Measurements from ENCODE around the gene CERS1. TPM values are rescaled to one million over a fixed set of nuclear protein-coding genes. Genes with fewer than 3 reads are reported as not detected.

Gene CERS1
- total and polyA plus RNA-seq, 2 donors: 2.2 to 7.2 TPM

DNA sequence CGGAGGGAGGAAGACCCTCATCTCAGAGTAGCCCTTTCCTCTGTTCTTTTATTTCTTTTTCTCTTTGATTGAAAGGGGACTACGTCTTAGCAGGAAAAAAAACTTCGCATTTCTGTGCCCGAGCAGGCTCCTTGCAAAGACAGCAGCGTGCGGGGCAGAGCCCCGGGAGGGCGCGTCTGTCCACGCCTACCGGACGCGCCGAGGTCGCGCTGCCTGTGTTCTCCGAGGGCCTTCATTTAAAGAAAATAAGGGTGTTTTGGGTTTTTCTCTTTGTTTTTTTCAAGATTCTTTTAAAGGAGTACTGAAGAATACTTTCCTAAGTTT, 29.2 kb downstream of the CERS1 start:
- WGBS: 76% methylated on average over 17 of the region's 17 CpGs
- Histone ChIP-seq H3K36me3 (ENCODE audit: insufficient read depth) (peaks cover 7% of the 10 kb centered on the region), H3K4me3 (ENCODE audit: low read depth, low read length) (no peak overlapping the region)

DNA sequence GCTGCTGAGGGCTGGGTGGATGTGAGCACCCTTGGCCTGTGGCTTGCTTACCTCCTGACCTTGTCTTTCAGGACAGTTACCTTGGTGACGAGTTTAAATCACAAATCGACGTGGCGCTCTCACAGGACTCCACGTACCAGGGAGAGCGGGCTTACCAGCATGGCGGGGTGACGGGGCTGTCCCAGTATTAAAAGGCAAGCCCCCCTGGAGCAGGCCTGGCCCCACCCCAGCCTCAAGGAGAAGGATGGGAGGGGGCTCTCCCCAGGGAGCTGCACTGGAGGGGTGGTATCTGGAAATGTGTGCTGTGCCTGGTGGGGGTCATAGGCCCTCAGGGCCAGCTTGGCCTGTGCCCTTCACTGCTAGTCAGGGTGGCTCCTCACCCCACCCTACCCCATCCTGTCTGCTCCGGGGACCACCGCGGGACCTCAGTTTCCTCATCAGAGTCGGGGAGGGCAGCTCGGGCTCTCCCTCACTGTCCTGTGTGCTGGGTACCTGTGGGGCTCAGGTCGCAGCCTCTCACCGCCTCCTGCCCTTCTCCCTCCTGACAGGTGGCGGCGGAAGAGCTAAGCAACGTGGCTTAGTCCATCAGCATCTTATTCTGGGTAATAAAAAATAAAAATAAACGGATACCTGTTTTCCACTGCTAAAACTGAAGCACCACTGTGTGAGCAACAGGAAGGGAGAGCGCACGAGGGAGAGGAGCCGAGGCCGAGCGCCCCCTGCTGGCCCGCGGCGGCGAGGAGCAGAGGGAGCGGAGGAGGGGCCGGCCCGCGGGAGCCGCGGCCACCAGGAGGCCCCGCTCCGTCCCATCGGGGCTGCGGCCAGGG, 29.8 kb downstream of the CERS1 start:
- H3K27ac ChIP-seq (ENCODE audit: low read depth): no peak overlapping the region
- no peak for DNase-seq (ENCODE audit: extremely low spot score)
- 42% methylated on average over 38 of the region's 38 CpGs for WGBS
- no peak overlapping the region for H3K4me3 ChIP-seq (ENCODE audit: low read depth, low read length)
- H3K4me1 ChIP-seq (ENCODE audit: insufficient read depth): peaks cover 3% of the 10 kb centered on the region
- peaks cover 7% of the 10 kb centered on the region for H3K36me3 ChIP-seq (ENCODE audit: insufficient read depth)

More for the DNA sequence above, 29.2 kb downstream of the CERS1 start:
- no peak for DNase-seq (ENCODE audit: extremely low spot score)
- H3K27ac ChIP-seq (ENCODE audit: low read depth): no peak overlapping the region
- H3K4me1 ChIP-seq (ENCODE audit: insufficient read depth): peaks cover 3% of the 10 kb centered on the region

DNA sequence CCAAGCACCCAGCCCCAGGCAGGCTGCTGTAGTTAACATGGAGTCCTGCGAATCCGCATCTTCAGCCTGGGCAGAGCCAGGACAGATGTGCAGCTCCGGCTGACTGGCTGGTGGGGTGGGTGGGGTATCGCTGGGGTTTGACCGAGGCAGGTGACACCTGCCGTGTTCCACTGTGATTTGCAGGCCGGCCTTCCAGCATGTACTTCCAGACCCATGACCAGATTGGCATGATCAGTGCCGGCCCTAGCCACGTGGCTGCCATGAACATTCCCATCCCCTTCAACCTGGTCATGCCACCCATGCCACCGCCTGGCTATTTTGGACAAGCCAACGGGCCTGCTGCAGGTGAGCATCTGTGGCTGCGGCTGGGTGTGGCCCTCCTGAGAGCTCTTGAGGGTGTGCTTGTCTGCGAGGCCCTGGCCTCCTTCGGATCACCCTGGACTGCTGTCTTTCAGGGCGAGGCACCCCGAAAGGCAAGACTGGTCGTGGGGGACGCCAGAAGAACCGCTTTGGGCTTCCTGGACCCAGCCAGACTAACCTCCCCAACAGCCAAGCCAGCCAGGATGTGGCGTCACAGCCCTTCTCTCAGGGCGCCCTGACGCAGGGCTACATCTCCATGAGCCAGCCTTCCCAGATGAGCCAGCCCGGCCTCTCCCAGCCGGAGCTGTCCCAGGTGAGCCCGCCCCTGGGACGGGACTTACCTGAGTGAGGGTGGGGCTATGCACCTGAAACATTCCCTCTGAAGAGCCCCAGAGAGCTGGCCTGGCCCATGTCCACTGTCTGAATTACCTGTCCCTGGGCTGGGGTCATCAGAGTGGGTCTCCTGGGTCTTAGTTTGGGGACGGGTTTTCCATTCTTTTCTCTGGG, 30.6 kb downstream of the CERS1 start:
- WGBS: 93% methylated on average over 27 of the region's 27 CpGs
- Histone ChIP-seq H3K36me3 (ENCODE audit: insufficient read depth) (peaks cover 13% of the 10 kb centered on the region), H3K27ac (ENCODE audit: low read depth) (no peak overlapping the region), H3K4me1 (ENCODE audit: insufficient read depth) (peaks cover 3% of the 10 kb centered on the region), H3K4me3 (ENCODE audit: low read depth, low read length) (no peak overlapping the region)
- no peak for DNase-seq (ENCODE audit: extremely low spot score)

DNA sequence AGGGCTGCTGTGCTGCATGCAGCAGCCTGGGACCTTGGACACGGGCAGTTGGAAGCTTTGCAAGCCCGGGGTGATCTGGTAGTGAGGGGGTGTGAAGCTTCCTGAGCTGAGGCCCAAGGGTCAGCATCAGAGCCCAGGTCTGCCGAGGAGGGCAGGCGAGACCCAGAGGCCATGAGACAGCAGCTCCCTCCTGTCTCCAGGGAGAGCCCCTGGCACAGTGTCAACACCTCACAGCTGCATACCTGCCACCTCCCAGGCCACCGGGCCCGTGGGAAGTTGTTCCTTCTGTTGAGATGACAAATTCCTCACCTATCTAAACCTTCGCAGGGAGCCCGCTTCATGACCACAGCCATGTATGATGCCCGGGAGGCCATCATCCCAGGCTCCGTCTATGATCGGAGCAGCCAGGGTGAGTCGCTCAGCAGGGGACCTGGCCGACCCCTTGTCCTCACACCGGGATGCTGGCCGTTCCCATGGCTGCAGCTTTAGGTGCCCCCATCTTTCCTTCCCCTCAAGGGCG, 32.1 kb downstream of the CERS1 start:
- 81% methylated on average over 16 of the region's 16 CpGs for WGBS
- Histone ChIP-seq H3K36me3 (ENCODE audit: insufficient read depth) (peaks cover 14% of the 10 kb centered on the region), H3K4me3 (ENCODE audit: low read depth, low read length) (no peak overlapping the region), H3K4me1 (ENCODE audit: insufficient read depth) (no peaks in the 10 kb centered on the region), H3K27ac (ENCODE audit: low read depth) (no peak overlapping the region)
- no peak for DNase-seq (ENCODE audit: extremely low spot score)

DNA sequence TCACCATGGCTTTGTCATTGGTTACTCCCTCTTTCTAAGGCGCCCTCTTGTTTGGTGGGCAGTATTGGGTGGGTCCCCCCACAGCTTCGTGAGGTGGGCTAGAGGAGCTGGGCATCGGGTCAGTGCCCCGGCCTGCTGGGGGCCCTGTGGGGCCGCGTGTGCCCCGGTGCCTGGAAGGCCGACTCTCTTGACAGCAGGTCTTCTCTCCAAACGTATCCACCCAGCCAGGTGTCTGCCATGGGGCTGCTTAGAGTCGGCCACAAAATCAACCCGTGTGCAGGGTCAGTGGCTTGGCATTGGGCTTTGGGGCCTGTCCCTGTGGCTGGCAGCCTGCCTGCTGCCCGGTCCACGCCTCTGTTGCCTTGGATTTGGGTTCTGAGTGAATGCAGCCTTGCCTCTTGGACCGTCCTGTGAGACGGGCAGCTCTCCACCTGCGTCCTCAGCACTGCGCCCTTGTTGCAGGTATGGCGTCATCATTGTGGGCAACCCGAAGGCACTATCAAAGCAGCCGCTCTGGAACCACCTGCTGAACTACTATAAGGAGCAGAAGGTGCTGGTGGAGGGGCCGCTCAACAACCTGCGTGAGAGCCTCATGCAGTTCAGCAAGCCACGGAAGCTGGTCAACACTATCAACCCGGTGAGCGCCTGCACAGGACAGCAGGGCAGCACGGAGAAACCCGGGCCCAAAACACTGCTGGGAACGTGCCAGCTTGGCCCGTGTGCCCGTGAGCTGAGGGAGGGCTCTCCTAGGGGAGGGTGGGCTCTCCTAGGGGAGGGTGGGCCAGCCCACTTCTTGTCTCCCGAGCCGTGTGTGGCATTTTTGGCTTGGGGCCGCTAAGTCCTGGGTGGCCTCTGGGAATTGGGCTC, 32.7 kb downstream of the CERS1 start:
- Histone ChIP-seq H3K27ac (ENCODE audit: low read depth) (no peak overlapping the region), H3K4me3 (ENCODE audit: low read depth, low read length) (no peak overlapping the region), H3K4me1 (ENCODE audit: insufficient read depth) (no peaks in the 10 kb centered on the region), H3K36me3 (ENCODE audit: insufficient read depth) (peaks cover 15% of the 10 kb centered on the region)
- 89% methylated on average over 33 of the region's 33 CpGs for WGBS
- DNase-seq (ENCODE audit: extremely low spot score): no peak

DNA sequence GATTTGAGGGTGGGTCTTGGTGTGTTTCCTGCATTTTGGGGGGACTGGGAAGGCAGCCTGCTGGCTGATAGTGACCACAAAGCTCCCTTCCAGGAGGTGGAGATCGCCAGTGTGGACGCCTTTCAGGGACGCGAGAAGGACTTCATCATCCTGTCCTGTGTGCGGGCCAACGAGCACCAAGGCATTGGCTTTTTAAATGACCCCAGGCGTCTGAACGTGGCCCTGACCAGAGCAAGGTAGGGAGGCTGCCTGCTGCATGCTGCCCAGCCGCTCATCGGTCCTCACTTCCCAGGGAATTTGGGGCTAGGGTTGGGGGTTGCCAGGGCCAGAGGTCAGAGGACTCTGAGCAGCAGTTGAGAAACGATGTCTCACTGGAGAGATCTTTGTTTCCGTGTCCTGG, 34.0 kb downstream of the CERS1 start:
- H3K4me1 ChIP-seq (ENCODE audit: insufficient read depth): no peaks in the 10 kb centered on the region
- no peak for DNase-seq (ENCODE audit: extremely low spot score)
- H3K27ac ChIP-seq (ENCODE audit: low read depth): no peak overlapping the region
- no peak overlapping the region for H3K4me3 ChIP-seq (ENCODE audit: low read depth, low read length)
- H3K36me3 ChIP-seq (ENCODE audit: insufficient read depth): peaks cover 15% of the 10 kb centered on the region
- 91% methylated on average over 12 of the region's 12 CpGs for WGBS

DNA sequence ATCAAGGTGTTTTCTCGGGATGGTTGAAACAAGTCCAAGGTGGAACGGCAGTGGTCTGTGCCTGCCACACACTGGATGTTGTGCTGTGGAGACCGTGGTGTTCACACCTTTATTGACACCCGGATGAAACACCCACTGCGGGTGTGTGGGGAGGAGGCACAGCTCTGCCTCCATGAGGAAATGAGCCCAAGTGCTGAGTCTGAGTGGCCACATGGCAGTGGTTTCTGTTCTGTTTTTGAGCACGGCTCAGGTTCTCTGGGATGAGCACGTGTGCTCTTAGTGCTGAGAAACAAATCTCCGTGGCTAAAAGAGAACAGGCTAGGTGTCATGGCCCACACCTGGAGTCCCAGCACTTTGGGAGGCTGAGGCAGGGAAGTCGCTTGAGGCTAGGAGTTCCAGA, 34.7 kb downstream of the CERS1 start:
- Histone ChIP-seq H3K27ac (ENCODE audit: low read depth) (no peak overlapping the region), H3K36me3 (ENCODE audit: insufficient read depth) (peaks cover 15% of the 10 kb centered on the region), H3K4me1 (ENCODE audit: insufficient read depth) (no peaks in the 10 kb centered on the region), H3K4me3 (ENCODE audit: low read depth, low read length) (no peak overlapping the region)
- whole genome bisulfite sequencing: 86% methylated on average over 9 of the region's 9 CpGs
- DNase-seq (ENCODE audit: extremely low spot score): no peak

DNA sequence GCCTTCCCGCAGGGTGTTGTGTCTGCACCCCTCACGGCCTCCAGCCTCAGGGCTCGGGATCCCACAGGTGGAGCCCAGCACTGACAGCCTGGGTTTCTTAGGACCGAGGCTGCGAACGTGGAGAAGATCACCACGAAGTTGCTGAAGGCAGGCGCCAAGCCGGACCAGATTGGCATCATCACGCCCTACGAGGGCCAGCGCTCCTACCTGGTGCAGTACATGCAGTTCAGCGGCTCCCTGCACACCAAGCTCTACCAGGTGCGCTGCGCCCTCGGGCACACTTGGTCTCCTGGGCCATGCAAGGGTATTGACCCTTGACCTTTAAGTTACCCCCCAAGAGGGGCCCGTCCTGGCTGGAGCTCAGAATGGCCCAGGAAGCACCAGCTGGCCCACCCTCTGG, 35.2 kb downstream of the CERS1 start:
- no peak overlapping the region for H3K27ac ChIP-seq (ENCODE audit: low read depth)
- no peaks in the 10 kb centered on the region for H3K4me1 ChIP-seq (ENCODE audit: insufficient read depth)
- WGBS: 91% methylated on average over 17 of the region's 17 CpGs
- no peak overlapping the region for H3K4me3 ChIP-seq (ENCODE audit: low read depth, low read length)
- DNase-seq (ENCODE audit: extremely low spot score): no peak
- H3K36me3 ChIP-seq (ENCODE audit: insufficient read depth): peaks cover 15% of the 10 kb centered on the region

DNA sequence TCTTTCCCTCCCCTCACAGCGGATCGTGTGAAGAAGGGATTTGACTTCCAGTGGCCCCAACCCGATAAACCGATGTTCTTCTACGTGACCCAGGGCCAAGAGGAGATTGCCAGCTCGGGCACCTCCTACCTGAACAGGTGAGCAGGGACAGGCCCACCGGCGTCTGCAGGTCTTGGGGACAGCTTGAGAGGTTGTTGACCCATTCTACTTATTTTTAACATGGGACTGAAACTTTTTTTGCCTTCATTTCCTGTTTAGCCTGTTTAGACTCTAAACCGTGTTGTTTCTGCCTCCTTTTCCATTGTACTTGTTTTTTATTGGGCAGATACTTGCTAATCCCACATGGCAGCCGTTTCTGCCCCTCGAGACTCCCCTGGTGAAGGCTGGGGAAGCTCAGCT, 35.7 kb downstream of the CERS1 start:
- 79% methylated on average over 11 of the region's 11 CpGs for WGBS

DNA sequence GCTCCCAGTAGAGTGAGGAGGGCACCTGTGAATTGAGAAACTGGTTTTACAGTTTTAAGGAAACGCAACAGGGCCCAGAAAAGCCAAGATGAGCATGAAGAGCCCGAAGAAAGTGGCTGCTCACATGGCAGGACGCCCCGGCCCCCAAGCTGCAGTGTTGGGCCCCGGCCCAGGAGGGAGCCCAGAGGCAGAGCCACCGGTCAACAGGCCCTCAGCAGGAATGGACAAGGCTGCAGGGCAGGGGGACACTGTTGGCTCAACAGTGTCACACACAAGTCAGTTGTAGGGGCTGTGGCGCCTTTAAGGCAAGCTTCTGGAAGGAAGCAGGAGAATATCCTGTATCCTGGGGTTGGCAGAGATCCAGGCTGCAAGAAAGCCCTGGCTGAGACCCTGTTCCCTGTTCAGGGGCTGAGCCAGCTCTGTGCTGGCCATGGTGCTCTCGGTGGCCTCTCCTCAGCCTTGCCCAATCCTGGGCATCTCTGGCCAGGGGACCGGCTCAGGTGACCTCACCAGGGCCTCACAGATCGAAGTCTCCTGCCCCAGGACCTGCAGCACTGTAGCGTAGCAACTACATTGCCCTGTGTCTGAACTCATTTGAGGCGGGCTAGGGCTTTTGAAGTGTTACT, 36.2 kb downstream of the CERS1 start:
- Histone ChIP-seq H3K36me3 (ENCODE audit: insufficient read depth) (peaks cover 19% of the 10 kb centered on the region), H3K4me1 (ENCODE audit: insufficient read depth) (no peaks in the 10 kb centered on the region), H3K4me3 (ENCODE audit: low read depth, low read length) (no peak overlapping the region), H3K27ac (ENCODE audit: low read depth) (no peak overlapping the region)
- DNase-seq (ENCODE audit: extremely low spot score): no peak
- WGBS: 74% methylated on average over 12 of the region's 12 CpGs

More for the DNA sequence above, 35.7 kb downstream of the CERS1 start:
- Histone ChIP-seq H3K4me3 (ENCODE audit: low read depth, low read length) (no peak overlapping the region), H3K36me3 (ENCODE audit: insufficient read depth) (peaks cover 15% of the 10 kb centered on the region), H3K27ac (ENCODE audit: low read depth) (no peak overlapping the region), H3K4me1 (ENCODE audit: insufficient read depth) (no peaks in the 10 kb centered on the region)
- no peak for DNase-seq (ENCODE audit: extremely low spot score)

DNA sequence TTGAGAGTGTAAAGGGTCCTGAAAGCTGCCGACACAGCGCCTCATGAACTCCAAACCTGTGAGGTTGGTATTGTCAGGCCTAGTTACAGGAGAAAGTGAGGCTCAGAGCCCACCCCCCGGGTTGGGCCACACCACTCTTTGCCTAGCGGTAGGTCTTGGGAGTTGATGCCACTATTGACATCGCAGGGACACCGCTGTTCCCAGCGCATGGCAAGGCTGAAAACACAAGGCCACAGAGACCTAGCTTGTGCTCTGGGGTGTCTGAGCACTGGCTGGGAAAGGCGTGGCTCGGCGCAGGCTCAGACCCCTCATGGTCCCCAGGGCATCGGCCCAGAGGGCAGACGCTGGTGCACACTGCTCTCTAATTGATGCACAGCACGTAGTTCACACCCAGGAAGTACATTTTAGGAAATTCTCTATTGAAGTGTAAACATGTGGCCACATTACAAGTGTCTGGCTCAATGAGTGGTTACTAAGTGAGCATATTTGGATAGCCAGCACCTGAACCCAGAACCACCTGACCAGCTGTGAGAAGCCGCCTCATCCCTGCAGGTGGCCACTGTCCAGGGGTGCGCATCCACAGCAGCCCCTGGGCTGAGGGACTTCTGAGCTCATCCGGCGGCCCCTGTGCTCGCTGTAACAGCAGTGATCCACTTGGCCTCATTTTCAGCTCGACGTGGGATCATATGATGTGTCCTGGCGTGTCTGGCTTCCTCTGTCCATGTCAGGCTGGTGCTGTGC, 36.9 kb downstream of the CERS1 start:
- no peak overlapping the region for H3K4me3 ChIP-seq (ENCODE audit: low read depth, low read length)
- peaks cover 20% of the 10 kb centered on the region for H3K36me3 ChIP-seq (ENCODE audit: insufficient read depth)
- H3K27ac ChIP-seq (ENCODE audit: low read depth): no peak overlapping the region
- H3K4me1 ChIP-seq (ENCODE audit: insufficient read depth): no peaks in the 10 kb centered on the region
- WGBS: 89% methylated on average over 21 of the region's 21 CpGs
- no peak for DNase-seq (ENCODE audit: extremely low spot score)

DNA sequence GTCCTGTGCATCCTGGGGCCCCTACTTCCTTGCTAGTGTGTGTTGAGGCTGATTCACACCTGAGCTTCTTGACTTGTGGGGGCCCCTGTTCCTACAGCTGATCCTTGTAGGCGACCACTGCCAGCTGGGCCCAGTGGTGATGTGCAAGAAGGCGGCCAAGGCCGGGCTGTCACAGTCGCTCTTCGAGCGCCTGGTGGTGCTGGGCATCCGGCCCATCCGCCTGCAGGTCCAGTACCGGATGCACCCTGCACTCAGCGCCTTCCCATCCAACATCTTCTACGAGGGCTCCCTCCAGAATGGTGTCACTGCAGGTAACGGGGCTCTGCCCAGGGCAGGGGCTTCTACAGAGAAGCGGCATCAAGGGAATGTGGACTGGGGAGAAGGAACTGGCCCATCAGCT, 38.7 kb downstream of the CERS1 start:
- WGBS: 95% methylated on average over 13 of the region's 13 CpGs
- Histone ChIP-seq H3K4me3 (ENCODE audit: low read depth, low read length) (no peak overlapping the region), H3K4me1 (ENCODE audit: insufficient read depth) (no peaks in the 10 kb centered on the region), H3K36me3 (ENCODE audit: insufficient read depth) (peaks cover 18% of the 10 kb centered on the region), H3K27ac (ENCODE audit: low read depth) (no peak overlapping the region)
- DNase-seq (ENCODE audit: extremely low spot score): no peak
